Small intestine (tissue), 7 donors: ENCODE measurements around the gene SSBP2. TPM values are rescaled to one million over a fixed set of nuclear protein-coding genes. Genes with fewer than 3 reads are reported as not detected.
A peak's percentile ranks its signal among the peaks of the same experiment; 100 is the strongest.

Experiments used
- DNase-seq, 2 donors: peaks; one replicate each; pipeline versions ENCODE4 v3.0.0 to v3.0.0-alpha.2; 2013
- FAIRE-seq: peaks from 2 replicates; lab custom pipeline; 2012; peaks lifted over from hg19 to GRCh38; lab: Jason Lieb, UNC
- H3K27ac ChIP-seq, 3 donors: one replicate each; pipeline ENCODE4 v1.5.1; 2013; ENCODE audit warnings: low read length in 2 of 3, mild to moderate bottlenecking in 2 of 3, control low read depth in 1 of 3, inconsistent platforms in 1 of 3, low read depth in 1 of 3, moderate library complexity in 1 of 3
- H3K27me3 ChIP-seq, 3 donors: one replicate each; pipeline ENCODE4 v1.6.1; 2013; ENCODE audit warnings: low read length in 3 of 3, inconsistent platforms in 1 of 3; ENCODE audit not compliant: control insufficient read depth in 3 of 3, insufficient read depth in 3 of 3
- H3K36me3 ChIP-seq, 3 donors: one replicate each; pipeline ENCODE4 v1.6.1; 2013; ENCODE audit warnings: low read length in 3 of 3, inconsistent platforms in 1 of 3, low read depth in 1 of 3, mild to moderate bottlenecking in 1 of 3, moderate library complexity in 1 of 3; ENCODE audit not compliant: control insufficient read depth in 3 of 3, insufficient read depth in 2 of 3
- H3K4me1 ChIP-seq, 3 donors: one replicate each; pipeline ENCODE4 v1.6.1; 2013; ENCODE audit warnings: low read length in 2 of 3, inconsistent platforms in 1 of 3, low read depth in 1 of 3, mild to moderate bottlenecking in 1 of 3, moderate library complexity in 1 of 3; ENCODE audit not compliant: control insufficient read depth in 3 of 3, insufficient read depth in 2 of 3
- H3K4me3 ChIP-seq, 3 donors: one replicate each; pipeline ENCODE4 v1.5.1; 2013; ENCODE audit warnings: low read length in 3 of 3, control low read depth in 1 of 3, inconsistent platforms in 1 of 3, low read depth in 1 of 3, mild to moderate bottlenecking in 1 of 3, moderate library complexity in 1 of 3
- H3K9me3 ChIP-seq, 2 donors: one replicate each; pipeline ENCODE4 v1.6.1; 2013; ENCODE audit warnings: low read depth in 1 of 2, low read length in 1 of 2; ENCODE audit not compliant: control insufficient read depth in 2 of 2, insufficient read depth in 1 of 2
- WGBS, 3 donors: extraction: QIAGEN DNeasy Blood & Tissue Kit; methylation state at CpG; one replicate each; pipeline ENCODE4 v1.1.7; 2013; 5-methylcytosine and 5-hydroxymethylcytosine counted together
- polyA plus RNA-seq, 4 donors: library from polyadenylated mRNA; stranded (reverse) in 3 of 4; unstranded in 1 of 4; fragments of 200-250 nt in 3 of 4; fragments of 120-200 nt in 1 of 4; gene quantifications; one replicate each; pipeline versions ENCODE4 v1.2.1 to v1.2.3, GENCODE V29; 2013
- donor health status: healthy with polysubstance abuse.
- donor health status: control.
- donor health status: control.
- donor health status: Bipolar disorder and iron deficiency.
- donor health status: healthy.

SSBP2 gene
- polyA plus RNA-seq, 4 donors, result 2.9 to 17.9 (median 11.8) TPM

DNA sequence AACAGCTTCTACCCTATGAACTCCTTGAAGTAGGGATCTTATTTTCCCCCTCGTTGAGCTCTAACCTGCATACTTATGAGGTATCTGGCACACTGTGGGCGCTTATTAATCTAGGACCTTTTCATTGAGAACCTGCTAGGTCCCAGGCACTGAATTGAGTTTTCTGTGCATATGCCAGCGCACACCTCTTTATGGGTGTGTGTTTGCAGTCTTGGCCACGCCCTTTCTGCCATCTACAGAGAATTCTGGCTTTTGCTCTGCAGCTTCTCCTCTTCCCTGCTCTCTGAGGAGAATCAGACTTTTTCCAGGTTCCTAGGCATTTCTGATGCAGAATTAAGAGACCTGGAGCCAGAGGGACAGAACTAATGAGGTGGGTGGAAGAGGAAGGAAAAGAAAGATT, 25.4 kb upstream of the SSBP2 start:
- no peaks in the 10 kb centered on the region for H3K9me3 ChIP-seq
- FAIRE-seq (no peak), DNase-seq (peak in 1 of 2 donors; percentile 52)
- H3K4me1 ChIP-seq, result peaks cover 2 to 10% (median 6%) of the 10 kb centered on the region in 3 donors
- 24 to 81% (median 55%) methylated on average over 4 of the region's 4 CpGs for WGBS, 3 donors
- no peak overlapping the region for H3K4me3 ChIP-seq
- H3K27ac ChIP-seq, result no peak overlapping the region
- H3K27me3 ChIP-seq, result no peaks in the 10 kb centered on the region
- H3K36me3 ChIP-seq, result no peaks in the 10 kb centered on the region

DNA sequence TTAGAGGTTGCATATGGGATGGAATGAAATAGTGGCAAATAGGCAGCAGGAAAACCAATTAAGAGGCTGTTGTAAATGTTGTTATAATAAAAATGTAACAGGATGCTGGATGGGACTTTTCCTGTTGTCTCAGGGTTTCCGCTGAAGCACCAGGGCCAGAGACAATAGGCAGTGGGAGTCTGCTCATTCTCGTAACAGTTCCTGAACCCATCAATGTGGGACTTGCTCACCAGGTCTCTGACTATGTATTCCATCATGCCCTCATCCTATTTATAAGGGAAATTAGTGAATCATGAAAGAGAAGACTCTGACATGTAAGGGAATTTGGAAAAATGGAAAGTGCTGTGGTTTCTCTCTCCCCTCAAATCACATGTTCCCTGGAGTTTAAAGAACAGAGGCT, 23.5 kb upstream of the SSBP2 start:
- no peak for FAIRE-seq
- no peak overlapping the region for H3K27ac ChIP-seq
- 87 to 97% (median 95%) methylated on average over 2 of the region's 2 CpGs for WGBS, 3 donors

DNA sequence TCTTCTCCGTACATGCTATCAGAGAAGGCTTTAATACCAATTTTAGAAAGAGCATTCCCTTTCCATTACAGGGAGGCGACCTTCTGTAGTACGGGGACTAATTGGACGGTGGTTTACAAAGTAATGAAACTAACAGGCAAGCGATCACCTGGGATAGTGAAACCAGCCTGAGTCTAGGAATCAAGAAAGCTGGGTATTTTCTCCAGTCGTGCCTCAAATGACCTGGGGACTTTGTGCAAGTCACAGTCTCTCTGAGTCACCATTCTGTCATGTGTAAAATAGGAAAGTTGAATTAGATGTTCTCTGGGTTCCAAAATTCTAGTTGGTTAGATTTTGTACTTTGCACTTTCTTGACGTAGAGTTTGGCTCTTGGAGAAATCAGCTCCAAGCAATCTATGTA, 22.7 kb upstream of the SSBP2 start:
- 61 to 67% (median 65%) methylated on average over 7 of the region's 7 CpGs for WGBS, 3 donors

More for the DNA sequence above, 23.5 kb upstream of the SSBP2 start:
- no peak overlapping the region for H3K4me3 ChIP-seq
- no peak for DNase-seq
- no peaks in the 10 kb centered on the region for H3K9me3 ChIP-seq
- peaks cover 2 to 6% (median 6%) of the 10 kb centered on the region in 3 donors for H3K4me1 ChIP-seq
- H3K27me3 ChIP-seq, result no peaks in the 10 kb centered on the region
- no peaks in the 10 kb centered on the region for H3K36me3 ChIP-seq

DNA sequence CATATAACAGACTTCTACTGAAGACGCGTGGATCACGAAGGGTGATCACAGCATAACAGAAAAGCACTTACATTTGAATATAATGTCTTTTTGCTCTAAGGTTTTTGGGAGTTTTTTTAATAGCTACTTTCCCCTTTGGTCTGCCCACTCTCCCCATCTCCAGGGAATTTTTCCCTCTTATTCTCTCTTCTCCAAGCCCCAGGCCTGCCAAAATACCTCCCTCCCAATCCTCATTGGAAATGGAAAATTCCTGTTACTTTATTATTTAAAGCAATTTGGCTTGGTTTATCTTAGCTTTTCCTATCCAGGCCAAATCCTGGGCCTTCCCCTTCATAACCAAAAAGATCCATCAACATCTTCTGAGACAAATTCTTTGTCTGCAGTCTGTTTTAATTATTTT, 22.3 kb upstream of the SSBP2 start:
- no peaks in the 10 kb centered on the region for H3K27me3 ChIP-seq
- 95 to 99% (median 95%) methylated on average over 3 of the region's 3 CpGs for WGBS, 3 donors
- no peaks in the 10 kb centered on the region for H3K36me3 ChIP-seq
- no peaks in the 10 kb centered on the region for H3K9me3 ChIP-seq
- no peak for FAIRE-seq
- no peaks in the 10 kb centered on the region for H3K4me1 ChIP-seq
- DNase-seq, result no peak
- no peak overlapping the region for H3K27ac ChIP-seq
- H3K4me3 ChIP-seq, result no peak overlapping the region

More for the DNA sequence above, 22.7 kb upstream of the SSBP2 start:
- Histone ChIP-seq H3K27ac (no peak overlapping the region), H3K4me1 (peaks cover under 1 to 4% (median 3%) of the 10 kb centered on the region in 3 donors), H3K36me3 (no peaks in the 10 kb centered on the region), H3K27me3 (no peaks in the 10 kb centered on the region), H3K9me3 (no peaks in the 10 kb centered on the region), H3K4me3 (no peak overlapping the region)
- no peak for DNase-seq
- FAIRE-seq, result no peak

DNA sequence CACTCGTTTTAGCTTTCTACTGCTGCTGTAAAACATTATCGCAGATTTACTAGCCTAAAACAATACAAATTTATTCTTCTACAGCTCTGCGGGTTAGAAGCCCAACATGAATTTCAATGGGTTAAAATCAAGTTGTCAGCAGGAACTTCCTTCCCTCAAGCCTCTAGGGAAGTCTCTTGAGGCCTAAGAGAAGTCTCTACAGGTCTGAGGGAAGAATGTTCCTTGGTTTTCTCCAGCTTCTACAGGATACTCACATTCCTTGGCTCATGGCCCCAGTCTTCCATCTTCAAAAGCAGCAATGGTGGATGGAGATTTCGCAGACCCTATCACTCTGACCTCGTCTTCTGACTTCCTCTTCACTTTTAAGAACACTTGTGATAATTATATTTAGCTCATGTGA, 21.6 kb upstream of the SSBP2 start:
- Histone ChIP-seq H3K27ac (no peak overlapping the region), H3K36me3 (no peaks in the 10 kb centered on the region), H3K4me1 (no peaks in the 10 kb centered on the region), H3K9me3 (no peaks in the 10 kb centered on the region), H3K4me3 (no peak overlapping the region), H3K27me3 (no peaks in the 10 kb centered on the region)
- no peak for DNase-seq
- no peak for FAIRE-seq
- 87 to 91% (median 89%) methylated on average over 5 of the region's 5 CpGs for WGBS, 3 donors

DNA sequence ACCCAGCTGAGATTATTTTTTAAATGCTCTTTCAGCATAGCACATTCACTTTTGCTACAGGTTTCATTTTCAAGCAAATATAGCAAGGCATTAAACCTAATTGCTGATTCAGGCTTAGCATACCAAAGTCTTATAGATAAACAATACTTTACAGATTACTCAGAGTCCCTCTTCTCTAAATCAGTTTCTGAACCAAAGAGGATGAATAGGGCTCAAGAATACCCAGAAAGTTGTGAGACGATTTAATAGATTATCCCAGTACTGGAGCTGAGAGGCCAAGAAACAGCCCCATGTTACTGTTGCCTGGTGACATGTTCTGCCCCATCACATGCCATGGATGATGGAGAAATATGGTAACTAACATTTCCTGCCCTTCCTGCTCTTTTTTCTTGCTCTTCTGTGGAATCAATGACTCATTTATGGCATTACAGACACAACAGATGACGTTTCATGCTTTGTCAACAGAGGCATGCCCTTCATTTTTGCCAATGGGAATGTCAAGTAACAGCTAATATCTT, 18.1 kb upstream of the SSBP2 start:
- WGBS, 3 donors, result 43 to 63% (median 53%) methylated on average over 2 of the region's 2 CpGs
- DNase-seq, result peak; percentile 9 to 28

DNA sequence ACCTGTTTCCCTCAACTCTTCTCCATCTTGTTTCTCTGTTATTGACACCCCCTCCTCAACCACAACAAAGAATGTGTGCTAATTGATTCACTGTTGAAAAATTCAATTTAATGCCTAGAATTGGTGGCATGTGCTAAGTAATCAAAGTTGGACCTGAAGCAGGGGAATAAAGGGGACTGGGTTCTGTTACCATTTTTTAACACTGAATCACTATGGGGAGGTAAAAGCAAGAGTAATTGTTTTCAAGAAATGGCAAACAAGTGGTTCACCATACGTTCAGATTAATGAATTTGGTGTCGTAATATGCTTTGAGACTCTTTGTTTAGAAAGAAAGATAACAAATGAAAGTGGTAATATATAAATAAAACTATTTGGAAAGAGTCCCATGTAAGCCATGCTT, 17.0 kb upstream of the SSBP2 start:
- no peaks in the 10 kb centered on the region for H3K9me3 ChIP-seq
- no peaks in the 10 kb centered on the region for H3K27me3 ChIP-seq
- H3K4me1 ChIP-seq, result no peaks in the 10 kb centered on the region
- WGBS, 3 donors, result 58 to 69% (median 66%) methylated on average over 2 of the region's 2 CpGs
- H3K4me3 ChIP-seq, result no peak overlapping the region
- no peaks in the 10 kb centered on the region for H3K36me3 ChIP-seq
- FAIRE-seq (no peak), DNase-seq (no peak)
- no peak overlapping the region for H3K27ac ChIP-seq

More for the DNA sequence above, 18.1 kb upstream of the SSBP2 start:
- no peaks in the 10 kb centered on the region for H3K27me3 ChIP-seq
- no peaks in the 10 kb centered on the region for H3K9me3 ChIP-seq
- no peak overlapping the region for H3K4me3 ChIP-seq
- H3K4me1 ChIP-seq, result no peaks in the 10 kb centered on the region
- no peaks in the 10 kb centered on the region for H3K36me3 ChIP-seq
- no peak overlapping the region for H3K27ac ChIP-seq
- FAIRE-seq, result no peak

DNA sequence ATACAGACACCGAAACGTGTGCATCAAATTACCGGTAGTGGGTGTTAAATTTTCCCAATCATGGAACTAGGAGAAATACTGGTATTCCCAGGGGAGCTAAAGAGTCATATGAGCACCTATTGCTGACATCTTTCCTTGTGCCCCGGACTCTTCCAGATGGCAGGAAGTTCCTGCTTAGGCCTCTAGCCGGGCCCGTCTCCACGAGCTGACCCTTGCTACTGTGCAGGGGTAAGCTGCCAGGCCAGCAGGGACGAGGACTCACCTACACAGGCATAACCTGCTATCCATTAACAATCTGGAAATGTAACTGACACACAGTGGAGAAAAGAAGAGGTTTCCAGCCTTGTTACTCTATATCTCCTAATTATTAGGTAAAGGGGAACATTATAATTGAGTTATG, 16.2 kb upstream of the SSBP2 start:
- DNase-seq (no peak), FAIRE-seq (no peak)
- H3K9me3 ChIP-seq, result no peaks in the 10 kb centered on the region
- WGBS, 3 donors, result 79 to 86% (median 82%) methylated on average over 8 of the region's 8 CpGs
- H3K27ac ChIP-seq, result no peak overlapping the region
- H3K4me1 ChIP-seq, result no peaks in the 10 kb centered on the region
- no peak overlapping the region for H3K4me3 ChIP-seq
- H3K36me3 ChIP-seq, result no peaks in the 10 kb centered on the region
- no peaks in the 10 kb centered on the region for H3K27me3 ChIP-seq

DNA sequence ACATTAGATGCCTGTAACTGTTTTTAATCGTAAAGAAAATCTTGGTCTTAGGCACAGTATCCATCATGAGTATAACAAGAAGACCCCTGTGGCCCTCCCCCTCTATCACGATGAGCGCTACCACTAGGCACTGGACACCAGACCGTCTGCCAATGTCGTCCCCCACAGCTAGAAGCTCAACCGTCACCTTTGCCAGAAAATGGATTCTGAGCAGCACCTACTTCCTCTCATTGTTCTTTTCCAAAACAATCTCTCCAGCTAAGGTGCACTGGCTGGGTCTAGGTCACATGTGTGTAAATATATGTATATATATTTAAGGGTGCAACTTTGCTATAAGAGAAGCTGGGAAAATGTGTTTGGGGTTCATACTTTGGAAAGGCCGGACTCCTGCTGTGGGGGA, 15.7 kb upstream of the SSBP2 start:
- H3K4me1 ChIP-seq, result no peaks in the 10 kb centered on the region
- FAIRE-seq, result no peak
- no peaks in the 10 kb centered on the region for H3K36me3 ChIP-seq
- WGBS, 3 donors, result 89 to 94% (median 91%) methylated on average over 7 of the region's 7 CpGs
- no peak overlapping the region for H3K4me3 ChIP-seq
- no peaks in the 10 kb centered on the region for H3K27me3 ChIP-seq
- no peak overlapping the region for H3K27ac ChIP-seq
- H3K9me3 ChIP-seq, result no peaks in the 10 kb centered on the region
- DNase-seq, result no peak
